G401.6 (cell line): ENCODE results near the gene GALNT17.
"Not testable (repeated sequence)": the region's sequence is repeated elsewhere in the genome, so short reads cannot be mapped to it uniquely, and the experiment has no call there.

Experiments used
- FAIRE-seq: peaks from 2 replicates; lab custom pipeline; 2012; peaks lifted over from hg19 to GRCh38; lab: Jason Lieb, UNC

Gene GALNT17

GRCh38 chr7:71697400-71697799 lies 565.5 kb downstream of the GALNT17 start:
- FAIRE-seq, result no peak

DNA sequence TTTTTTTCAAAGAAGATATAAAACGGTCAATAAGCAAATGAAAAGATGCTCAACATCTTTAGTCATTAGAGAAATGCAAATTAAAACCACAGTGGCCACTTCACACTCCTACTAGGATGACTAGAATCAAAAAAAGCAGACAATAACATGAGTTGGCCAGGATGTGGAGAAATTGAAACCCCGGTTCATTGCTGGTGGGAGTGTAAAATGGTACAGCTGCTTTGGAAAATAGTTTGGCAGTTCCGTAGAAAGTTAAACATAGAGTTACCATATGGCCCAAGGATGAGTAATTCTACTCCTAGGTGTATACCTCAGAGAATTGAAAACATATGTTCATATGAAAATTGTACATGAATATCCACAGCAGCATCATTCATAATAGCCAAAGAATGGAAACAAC lies 573.3 kb downstream of the GALNT17 start:
- no peak for FAIRE-seq

DNA sequence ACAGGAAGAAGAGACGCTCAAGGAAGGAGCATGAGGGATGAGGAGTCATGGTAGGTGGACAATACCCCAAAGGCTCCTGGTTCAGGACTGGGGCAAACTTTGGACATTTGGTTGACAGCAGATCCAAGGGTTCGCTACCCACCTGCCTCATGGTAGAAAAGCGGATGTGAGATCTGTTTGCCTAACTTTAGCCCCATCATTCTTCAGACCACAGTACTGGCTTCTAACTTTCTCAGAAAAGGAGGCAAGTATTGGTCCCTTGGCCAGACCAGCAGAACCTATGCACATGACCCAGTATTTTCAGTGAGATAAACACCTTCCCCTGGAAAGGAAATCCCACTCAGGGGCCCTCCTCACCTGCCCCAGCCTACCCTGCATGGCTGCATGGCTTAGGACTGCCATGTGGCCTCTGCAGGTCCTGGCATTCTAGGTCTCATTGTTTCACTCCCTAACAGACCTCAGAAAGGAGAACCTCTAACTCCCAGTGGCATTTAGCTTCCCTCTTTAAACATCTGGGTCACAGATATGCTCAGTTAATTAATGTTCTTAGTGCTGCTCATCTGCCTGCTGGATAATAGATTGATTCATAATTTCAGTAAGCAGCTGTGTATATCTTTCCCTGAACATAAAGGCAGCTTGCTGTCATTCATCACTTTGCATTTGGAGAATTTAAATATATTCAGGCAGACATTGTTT lies 574.1 kb downstream of the GALNT17 start:
- no peak for FAIRE-seq

- FAIRE-seq, result no peak
These were observed 574.6 kb downstream of the GALNT17 start for GRCh38 chr7:71706597-71706975.

DNA sequence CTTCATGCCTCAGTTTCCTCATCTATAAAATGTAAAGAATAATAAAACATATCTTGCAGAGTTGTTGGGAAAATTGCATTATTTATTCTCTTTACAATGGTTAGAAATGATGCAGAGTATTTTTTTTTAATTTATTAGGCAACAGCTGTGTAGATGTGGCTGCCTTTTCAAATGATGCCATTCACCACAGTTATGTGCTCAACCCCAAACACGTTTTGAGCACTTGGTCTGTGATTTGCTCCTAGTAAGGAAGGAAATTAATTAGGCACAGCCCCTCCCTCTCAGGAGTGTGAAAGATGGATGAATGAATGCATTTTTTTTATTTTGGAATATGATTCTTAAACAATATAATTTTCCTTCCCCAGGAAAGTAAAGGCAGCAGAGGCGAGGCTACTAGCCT lies 575.1 kb downstream of the GALNT17 start:
- FAIRE-seq, result no peak

GRCh38 chr7:71708710-71709109 lies 576.8 kb downstream of the GALNT17 start:
- no peak for FAIRE-seq

DNA sequence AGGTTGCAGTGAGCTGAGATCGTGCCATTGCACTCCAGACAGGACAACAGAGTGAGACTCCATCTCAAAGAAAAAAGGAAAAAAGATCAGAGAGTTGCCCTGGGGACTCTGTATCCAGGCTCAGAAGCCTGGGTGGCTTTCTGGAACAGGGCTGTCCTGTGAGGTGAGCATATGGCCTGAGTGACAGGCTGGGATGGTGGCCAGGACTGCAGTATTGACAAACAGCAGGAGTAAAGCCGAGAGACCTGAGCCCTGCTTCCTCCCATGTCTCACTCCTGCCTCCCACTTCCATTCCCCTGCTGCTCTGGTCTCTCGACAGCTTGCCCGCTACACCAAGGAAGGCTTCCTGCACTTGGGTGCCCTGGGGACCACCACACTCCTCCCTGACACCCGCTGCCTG lies 578.5 kb downstream of the GALNT17 start:
- FAIRE-seq, result no peak

DNA sequence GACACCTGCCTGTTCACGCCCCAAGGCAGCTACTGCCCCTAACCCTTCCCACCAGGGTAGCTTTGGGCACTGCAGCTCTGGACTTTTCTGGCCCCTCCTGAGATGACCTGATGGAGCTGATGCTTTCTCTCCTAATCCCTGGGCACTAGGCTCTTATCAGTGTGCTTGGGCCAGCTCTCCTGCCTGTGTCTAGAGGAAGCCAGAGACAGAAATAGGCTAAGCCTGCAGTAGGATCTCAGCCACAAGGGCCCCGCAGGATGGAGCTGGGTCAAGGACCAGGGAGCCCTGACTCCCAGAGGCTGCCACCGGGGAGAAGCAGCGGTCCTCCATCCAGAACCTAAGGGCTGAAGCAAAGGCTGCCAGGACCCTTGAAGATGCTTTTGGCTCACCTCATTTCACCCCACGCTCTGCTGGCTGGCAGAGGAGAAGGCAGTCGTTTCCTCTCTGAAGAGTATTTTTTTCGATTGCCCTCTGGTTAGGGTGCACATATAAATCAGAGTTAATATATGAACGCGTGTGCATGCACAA lies 580.8 kb downstream of the GALNT17 start:
- no peak for FAIRE-seq

- FAIRE-seq, result no peak
These were observed 584.7 kb downstream of the GALNT17 start for GRCh38 chr7:71716690-71717089.

GRCh38 chr7:71718563-71718962 lies 586.6 kb downstream of the GALNT17 start:
- no peak for FAIRE-seq

GRCh38 chr7:71721742-71722141 lies 589.8 kb downstream of the GALNT17 start:
- FAIRE-seq, result no peak

GRCh38 chr7:71723859-71724258 lies 591.9 kb downstream of the GALNT17 start:
- FAIRE-seq, result no peak

- no peak for FAIRE-seq
These were observed 595.4 kb downstream of the GALNT17 start for GRCh38 chr7:71727347-71727746.

DNA sequence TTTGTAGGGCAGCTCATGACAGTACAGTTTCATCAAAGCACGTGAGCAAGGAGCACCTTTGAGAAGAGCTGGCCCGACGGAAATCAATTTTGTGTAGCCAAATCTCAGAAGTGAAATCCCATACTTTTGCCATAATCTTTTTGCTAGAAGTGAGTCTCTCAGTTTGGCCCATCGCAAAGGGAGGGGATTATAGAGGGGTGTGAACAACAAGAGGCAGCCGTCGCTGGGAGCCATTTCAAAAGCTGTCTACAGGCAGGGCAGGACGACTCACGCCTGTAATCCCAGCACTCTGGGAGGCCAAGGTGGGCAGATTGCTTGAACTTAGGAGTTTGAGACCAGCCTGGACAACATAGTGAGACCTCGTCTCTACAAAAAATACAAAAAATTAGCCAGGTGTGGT lies 599.8 kb downstream of the GALNT17 start:
- no peak for FAIRE-seq

- FAIRE-seq, result no peak
These were observed 601.3 kb downstream of the GALNT17 start for GRCh38 chr7:71733107-71733870.

GRCh38 chr7:71735961-71736556 lies 604.1 kb downstream of the GALNT17 start:
- FAIRE-seq, result no peak

DNA sequence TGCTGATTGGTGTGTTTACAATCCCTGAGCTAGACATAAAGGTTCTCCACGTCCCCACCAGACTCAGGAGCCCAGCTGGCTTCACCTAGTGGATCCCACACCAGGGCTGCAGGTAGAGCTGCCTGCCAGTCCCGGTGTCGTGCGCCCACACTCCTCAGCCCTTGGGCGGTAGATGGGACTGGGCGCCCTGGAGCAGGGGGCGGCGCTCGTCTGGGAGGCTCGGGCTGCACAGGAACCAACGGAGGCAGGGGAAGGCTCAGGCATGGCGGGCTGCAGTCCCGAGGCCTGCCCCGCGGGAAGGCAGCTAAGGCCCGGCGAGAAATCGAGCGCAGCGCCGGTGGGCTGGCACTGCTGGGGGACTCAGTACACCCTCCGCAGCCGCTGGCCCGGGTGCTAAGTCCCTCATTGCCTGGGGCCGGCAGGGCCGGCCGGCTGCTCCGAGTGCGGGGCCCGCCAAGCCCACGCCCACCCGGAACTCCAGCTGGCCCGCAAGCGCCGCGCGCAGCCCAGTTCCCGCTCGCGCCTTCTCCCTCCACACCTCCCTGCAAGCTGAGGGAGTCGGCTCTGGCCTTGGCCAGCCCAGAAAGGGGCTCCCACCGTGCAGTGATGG lies 606.1 kb downstream of the GALNT17 start:
- not testable (repeated sequence) for FAIRE-seq

- no peak for FAIRE-seq
These were observed 607.7 kb downstream of the GALNT17 start for GRCh38 chr7:71739520-71740173.

GRCh38 chr7:71740174-71740560 lies 608.2 kb downstream of the GALNT17 start:
- FAIRE-seq, result no peak

DNA sequence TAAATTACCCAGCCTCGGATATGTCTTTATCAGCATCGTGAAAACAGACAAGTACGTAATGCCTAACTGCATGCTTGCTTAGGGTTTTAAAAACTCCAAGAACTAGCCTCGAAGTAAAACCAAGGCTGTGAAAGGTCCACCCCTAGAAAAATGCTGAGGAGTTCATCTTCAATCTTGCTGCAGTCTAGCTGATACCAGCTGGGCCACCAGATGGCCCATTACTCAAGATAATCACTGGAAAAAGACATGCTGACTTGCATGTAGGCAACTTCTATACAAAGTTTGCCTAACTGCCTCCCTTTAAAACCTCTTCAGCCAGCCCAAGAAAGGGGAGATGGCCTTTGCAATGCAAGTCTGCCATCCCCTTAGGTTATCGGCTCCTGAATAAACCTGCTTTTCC lies 614.1 kb downstream of the GALNT17 start:
- FAIRE-seq, result no peak

GRCh38 chr7:71750290-71750689 lies 618.3 kb downstream of the GALNT17 start:
- no peak for FAIRE-seq

- no peak for FAIRE-seq
These were observed 620.4 kb downstream of the GALNT17 start for GRCh38 chr7:71752171-71752935.
